Right lobe of liver (tissue), 6 donors: Measurements from ENCODE around the gene TEDC2. TPM values are rescaled to one million over a fixed set of nuclear protein-coding genes. Genes with fewer than 3 reads are reported as not detected.
"Not testable (repeated sequence)": the region's sequence is repeated elsewhere in the genome, so short reads cannot be mapped to it uniquely, and the experiment has no call there.

Source experiments
- ATAC-seq, 4 donors: fragments of 200-7000 bp; cut with Tn5 transposase; one replicate each; pipeline ENCODE4 v1.9.1; 2020; ENCODE audit warnings: mild to moderate bottlenecking in 4 of 4, moderate library complexity in 4 of 4
- DNase-seq, 3 donors: peaks; one replicate each; pipeline ENCODE4 v3.0.0-alpha.2; 2020
- H3K27ac ChIP-seq, 3 donors: fragments of 200-600 bp; one replicate each; pipeline ENCODE4 v1.8.0; 2022
- H3K27me3 ChIP-seq, 2 donors: fragments of 200-600 bp; one replicate each; pipeline ENCODE4 v1.8.0; 2022
- H3K36me3 ChIP-seq, 4 donors: fragments of 200-600 bp; sonication (generic) in 1 of 4; one replicate each; pipeline versions ENCODE4 v1.5.1 to v1.8.0; 2017 to 2022; ENCODE audit warnings: control low read depth in 1 of 4
- H3K4me1 ChIP-seq, 4 donors: fragments of 200-600 bp; sonication (generic) in 1 of 4; one replicate each; pipeline versions ENCODE4 v1.5.1 to v1.8.0; 2017 to 2022; ENCODE audit warnings: control low read depth in 1 of 4
- H3K4me3 ChIP-seq, 3 donors: fragments of 200-600 bp; one replicate each; pipeline ENCODE4 v1.8.0; 2022
- H3K9me3 ChIP-seq, 4 donors: fragments of 200-600 bp; sonication (generic) in 1 of 4; one replicate each; pipeline versions ENCODE4 v1.5.1 to v1.8.0; 2017 to 2022; ENCODE audit warnings: control low read depth in 1 of 4
- CTCF ChIP-seq, 4 donors: fragments of 200-600 bp in 3 of 4; fragments of 450-650 bp in 1 of 4; IDR thresholded peaks; one replicate each; pipeline versions ENCODE4 v1.5.1 to v1.8.0; 2016 to 2022; ENCODE audit warnings: antibody characterized with exemption in 4 of 4, mild to moderate bottlenecking in 2 of 4
- POLR2A ChIP-seq: fragments of 450-650 bp; IDR thresholded peaks from one replicate; pipeline ENCODE4 v1.6.1; 2017; ENCODE audit warnings: antibody characterized with exemption, mild to moderate bottlenecking
- WGBS: methylation state at CpG from one replicate; pipeline ENCODE4 v1.1.6; 2018; ENCODE audit warnings: low coverage, low lambda C conversion rate; ENCODE audit not compliant: insufficient coverage; ENCODE audit errors: missing lambda C conversion rate; 5-methylcytosine and 5-hydroxymethylcytosine counted together
- intact Hi-C, 2 donors: fragments of 100-400 bp; cut with DNase I; formaldehyde crosslinking; loops; one replicate each; pipeline versions ENCODE4 v1.11.2 to v1.14.1; 2022
- total RNA-seq, 6 experiments: library from RNA; depleted of rRNA in 2 of 6; stranded (reverse); fragments of >200 nt in 2 of 6; fragmentation: NEBNext Ultra II Directional in 3 of 6; extraction: Animal tissue kit (Norgen Biotek cat#: 25700) in 3 of 6; gene quantifications; one replicate each; pipeline versions ENCODE4 v1.1.0 to v1.2.4, GENCODE V29; 2016 to 2023
- donor health status: DM: no; HTN: yes; CAD: no.
- donor health status: DM: no; HTN: no; CAD: no.
- donor health status: DM: no; HTN: no; CAD: no.
- donor health status: DM: no; HTN: yes; CAD: no.
- donor health status: DM: no; HTN: yes; CAD: no.

Gene TEDC2
- total RNA-seq, 6 experiments from 2014 or later: 0.35 to 2.8 (median 0.87) TPM

GRCh38 chr16:2436110-2436509, 23.8 kb upstream of the TEDC2 start:
- DNase-seq (no peak), ATAC-seq (no peak)
- Histone ChIP-seq H3K36me3 (peaks cover 0 to 3% (median 0%) of the 10 kb centered on the region in 4 donors), H3K4me3 (no peak overlapping the region), H3K4me1 (no peaks in the 10 kb centered on the region), H3K27me3 (no peaks in the 10 kb centered on the region), H3K27ac (no peak overlapping the region), H3K9me3 (no peaks in the 10 kb centered on the region)
- TF ChIP-seq CTCF (IDR thresholded peaks at IDR 0.05) (no peak), POLR2A (no peak)
- intact Hi-C loops: loop anchor here in 1 of 2 donors (10.0 kb wide), 1 partner anchor 59 kb away; no protein-coding TSS in a partner anchor
- no CpG with 5 or more reads among the region's 9 CpGs for WGBS

- WGBS: 88% methylated on average over 5 of the region's 24 CpGs
- intact Hi-C loops: loop anchor here in 1 of 2 donors (10.0 kb wide), 1 partner anchor 58 kb away; no protein-coding TSS in a partner anchor
- no peak overlapping the region for H3K27ac ChIP-seq
- DNase-seq: no peak
- ATAC-seq: no peak
- TF ChIP-seq POLR2A: no peak
- no peak for TF ChIP-seq CTCF (IDR thresholded peaks at IDR 0.05)
- no peaks in the 10 kb centered on the region for H3K36me3 ChIP-seq
- no peak overlapping the region for H3K4me3 ChIP-seq
- no peaks in the 10 kb centered on the region for H3K27me3 ChIP-seq
- no peaks in the 10 kb centered on the region for H3K9me3 ChIP-seq
- H3K4me1 ChIP-seq: no peaks in the 10 kb centered on the region
Observed at GRCh38 chr16:2437032-2437790, 22.7 kb upstream of the TEDC2 start.

GRCh38 chr16:2438121-2438520, 21.8 kb upstream of the TEDC2 start:
- Histone ChIP-seq H3K4me1 (no peaks in the 10 kb centered on the region), H3K27ac (no peak overlapping the region), H3K4me3 (no peak overlapping the region), H3K27me3 (no peaks in the 10 kb centered on the region), H3K9me3 (no peaks in the 10 kb centered on the region), H3K36me3 (no peaks in the 10 kb centered on the region)
- no peak for ATAC-seq
- WGBS: 90% methylated on average over 9 of the region's 14 CpGs
- intact Hi-C loops: loop anchor here in 1 of 2 donors (10.0 kb wide), 1 partner anchor 57 kb away; no protein-coding TSS in a partner anchor
- TF ChIP-seq POLR2A (no peak), CTCF (IDR thresholded peaks at IDR 0.05) (no peak)
- DNase-seq: no peak

- H3K9me3 ChIP-seq: no peaks in the 10 kb centered on the region
- intact Hi-C loops: loop anchor here in 1 of 2 donors (10.0 kb wide), 1 partner anchor 55 kb away; no protein-coding TSS in a partner anchor
- ATAC-seq: no peak
- no peak overlapping the region for H3K4me3 ChIP-seq
- TF ChIP-seq POLR2A (no peak), CTCF (IDR thresholded peaks at IDR 0.05) (no peak)
- 100% methylated on average over 1 of the region's 11 CpGs for WGBS
- no peak for DNase-seq
- H3K27me3 ChIP-seq: no peaks in the 10 kb centered on the region
- H3K27ac ChIP-seq: no peak overlapping the region
- H3K36me3 ChIP-seq: no peaks in the 10 kb centered on the region
- H3K4me1 ChIP-seq: no peaks in the 10 kb centered on the region
Observed at GRCh38 chr16:2439598-2439997, 20.3 kb upstream of the TEDC2 start.

GRCh38 chr16:2441143-2441804, 18.6 kb upstream of the TEDC2 start:
- ATAC-seq, intact Hi-C loops, DNase-seq, H3K4me3 ChIP-seq, H3K4me1 ChIP-seq, H3K9me3 ChIP-seq, H3K36me3 ChIP-seq, H3K27ac ChIP-seq, H3K27me3 ChIP-seq: not testable (repeated sequence)
- WGBS: 56% methylated on average over 3 of the region's 15 CpGs
